GM19455 (cell line): ENCODE results near the gene RAB3IL1.

Source experiments
- ATAC-seq: cut with Tn5 transposase; IDR thresholded peaks from one replicate; pipeline ENCODE4 v1.9.1; 2021; ENCODE audit not compliant: unreplicated experiment

RAB3IL1 gene

GRCh38 chr11:61848631-61849030 is 68.7 kb downstream of the RAB3IL1 start:
- no peak for ATAC-seq

- ATAC-seq: no peak
Measured at GRCh38 chr11:61847914-61848581, 69.3 kb downstream of the RAB3IL1 start.
